Neural cell (in vitro differentiated cells): ENCODE measurements around the gene MCM7. TPM values are rescaled to one million over a fixed set of nuclear protein-coding genes. Genes with fewer than 3 reads are reported as not detected.

Experiments used
- H2AFZ ChIP-seq: fragments of 200-600, 300-800 bp; sonication (generic), shearing (Covaris generic); 2 replicates; pipeline ENCODE4 v1.6.0; 2014; ENCODE audit warnings: low read depth, mild to moderate bottlenecking, antibody characterized with exemption, low read length, moderate library complexity
- H3F3A ChIP-seq: fragments of 200-600 bp; shearing (Covaris generic); 2 replicates; pipeline ENCODE4 v1.6.1; 2016; ENCODE audit warnings: mild to moderate bottlenecking, moderate library complexity, mixed read lengths, antibody characterized with exemption, low read length; ENCODE audit not compliant: insufficient read depth, poor library complexity, severe bottlenecking
- H3K27ac ChIP-seq: fragments of 200-600, 300-800 bp; sonication (generic), shearing (Covaris generic); 2 replicates; pipeline ENCODE4 v1.5.1; 2014; ENCODE audit warnings: mild to moderate bottlenecking, low read length, moderate library complexity
- H3K27me3 ChIP-seq: fragments of 300-800, 200-600 bp; sonication (generic), shearing (Covaris generic); 2 replicates; pipeline ENCODE4 v1.6.0; 2014; ENCODE audit warnings: mild to moderate bottlenecking, low read depth, low read length, moderate library complexity; ENCODE audit not compliant: insufficient read depth
- H3K36me3 ChIP-seq: fragments of 300-800, 200-600 bp; sonication (generic), shearing (Covaris generic); 2 replicates; pipeline ENCODE4 v1.5.1; 2014; ENCODE audit warnings: mild to moderate bottlenecking, antibody characterized with exemption, low read length, moderate library complexity; ENCODE audit not compliant: insufficient read depth
- H3K4me2 ChIP-seq: fragments of 300-800, 200-600 bp; sonication (generic), shearing (Covaris generic); 2 replicates; pipeline ENCODE4 v1.6.0; 2014; ENCODE audit warnings: mild to moderate bottlenecking, low read length
- H3K4me3 ChIP-seq: fragments of 300-800, 200-600 bp; sonication (generic), shearing (Covaris generic); 2 replicates; pipeline ENCODE4 v1.5.1; 2014; ENCODE audit warnings: mild to moderate bottlenecking, low read length, moderate library complexity
- H3K79me2 ChIP-seq: fragments of 200-600 bp; shearing (Covaris generic); replicated peaks from 2 replicates; pipeline ENCODE4 v1.6.0; 2014; ENCODE audit warnings: mild to moderate bottlenecking, low read length, moderate library complexity; ENCODE audit not compliant: insufficient read depth
- H3K9ac ChIP-seq: fragments of 300-800, 200-600 bp; sonication (generic), shearing (Covaris generic); 2 replicates; pipeline ENCODE4 v1.6.1; 2016; ENCODE audit warnings: mild to moderate bottlenecking, low read length, mixed read lengths
- H3K9me2 ChIP-seq: fragments of 200-600 bp; shearing (Covaris generic); 2 replicates; pipeline ENCODE4 v1.6.1; 2016; ENCODE audit warnings: mild to moderate bottlenecking, low read length, mixed read lengths; ENCODE audit not compliant: insufficient read depth
- H3K9me3 ChIP-seq: fragments of 200-600, 300-800 bp; sonication (generic), shearing (Covaris generic); 2 replicates; pipeline ENCODE4 v1.6.1; 2016; ENCODE audit warnings: mild to moderate bottlenecking, mixed run types, low read length, moderate library complexity, mixed read lengths
- H4K20me1 ChIP-seq: fragments of 200-600 bp; shearing (Covaris generic); 2 replicates; pipeline ENCODE4 v1.6.1; 2016; ENCODE audit warnings: mild to moderate bottlenecking, mixed run types; ENCODE audit not compliant: insufficient read depth
- EP300 ChIP-seq: fragments of 450-650 bp; conservative IDR thresholded peaks from 2 replicates; pipeline ENCODE4 v1.6.1; 2014; ENCODE audit warnings: antibody characterized with exemption, mild to moderate bottlenecking, moderate library complexity; ENCODE audit not compliant: poor library complexity, severe bottlenecking
- EZH2 ChIP-seq: fragments of 200-600, 300-800 bp; shearing (Covaris generic), sonication (generic); IDR thresholded peaks from 2 replicates; pipeline ENCODE4 v1.6.1; 2014; ENCODE audit warnings: antibody characterized with exemption, low read length, borderline replicate concordance, mild to moderate bottlenecking; ENCODE audit not compliant: insufficient read depth, poor library complexity, severe bottlenecking
- MXI1 ChIP-seq: fragments of 450-650 bp; conservative IDR thresholded peaks from 2 replicates; pipeline ENCODE4 v1.6.1; 2014; ENCODE audit warnings: antibody characterized with exemption, mild to moderate bottlenecking; ENCODE audit not compliant: poor library complexity, severe bottlenecking
- POLR2AphosphoS5 ChIP-seq: IDR thresholded peaks from 2 replicates; pipeline ENCODE4 v1.6.1; 2012
- RAD21 ChIP-seq: fragments of 450-650 bp; conservative IDR thresholded peaks from 2 replicates; pipeline ENCODE4 v1.6.1; 2014; ENCODE audit warnings: antibody characterized with exemption, mild to moderate bottlenecking, moderate library complexity
- SMC3 ChIP-seq: fragments of 450-650 bp; conservative IDR thresholded peaks from 2 replicates; pipeline ENCODE4 v1.6.1; 2014; ENCODE audit warnings: antibody characterized with exemption, mild to moderate bottlenecking, moderate library complexity; ENCODE audit not compliant: poor library complexity
- TAF1 ChIP-seq: IDR thresholded peaks from 2 replicates; pipeline ENCODE4 v1.6.1; 2012; ENCODE audit warnings: low read depth
- polyA plus RNA-seq: library from polyadenylated mRNA; depleted of rRNA; stranded (reverse); fragments of >200 nt; gene quantifications from 2 replicates; pipeline ENCODE4 v1.2.3, GENCODE V29; 2014
- TF ChIP-seq, protein P1 (sequence below): fragments of 450-650 bp; IDR thresholded peaks from 2 replicates; pipeline ENCODE4 v1.5.1; 2014; ENCODE audit warnings: antibody characterized with exemption, mild to moderate bottlenecking, moderate library complexity; ENCODE audit not compliant: poor library complexity, severe bottlenecking
- TF ChIP-seq, protein P2 (sequence below): IDR thresholded peaks from 2 replicates; pipeline ENCODE4 v1.6.1; 2012; ENCODE audit warnings: borderline replicate concordance

MCM7 gene
- polyA plus RNA-seq, 1 donor from 2014 or later = 146 TPM

DNA sequence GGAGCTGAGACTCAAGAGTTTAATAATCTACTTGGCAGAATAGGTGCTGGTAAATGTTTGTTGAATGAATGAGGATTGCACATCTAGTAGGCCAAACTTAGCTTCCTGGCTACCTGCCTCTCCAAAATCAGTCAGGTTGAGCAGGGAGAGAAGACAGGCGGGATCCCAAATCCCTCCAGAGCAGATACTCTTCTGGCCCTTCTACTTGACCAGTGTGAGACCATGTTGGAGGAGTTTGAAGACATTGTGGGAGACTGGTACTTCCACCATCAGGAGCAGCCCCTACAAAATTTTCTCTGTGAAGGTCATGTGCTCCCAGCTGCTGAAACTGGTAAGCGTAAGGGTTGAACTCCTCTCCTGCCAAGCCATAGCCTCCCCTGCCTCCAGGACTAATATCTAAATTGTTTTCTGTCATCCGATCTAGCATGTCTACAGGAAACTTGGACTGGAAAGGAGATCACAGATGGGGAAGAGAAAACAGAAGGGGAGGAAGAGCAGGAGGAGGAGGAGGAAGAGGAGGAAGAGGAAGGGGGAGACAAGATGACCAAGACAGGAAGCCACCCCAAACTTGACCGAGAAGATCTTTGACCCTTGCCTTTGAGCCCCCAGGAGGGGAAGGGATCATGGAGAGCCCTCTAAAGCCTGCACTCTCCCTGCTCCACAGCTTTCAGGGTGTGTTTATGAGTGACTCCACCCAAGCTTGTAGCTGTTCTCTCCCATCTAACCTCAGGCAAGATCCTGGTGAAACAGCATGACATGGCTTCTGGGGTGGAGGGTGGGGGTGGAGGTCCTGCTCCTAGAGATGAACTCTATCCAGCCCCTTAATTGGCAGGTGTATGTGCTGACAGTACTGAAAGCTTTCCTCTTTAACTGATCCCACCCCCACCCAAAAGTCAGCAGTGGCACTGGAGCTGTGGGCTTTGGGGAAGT is 23.4 kb upstream of the MCM7 start:
- TF ChIP-seq, protein P1, sequence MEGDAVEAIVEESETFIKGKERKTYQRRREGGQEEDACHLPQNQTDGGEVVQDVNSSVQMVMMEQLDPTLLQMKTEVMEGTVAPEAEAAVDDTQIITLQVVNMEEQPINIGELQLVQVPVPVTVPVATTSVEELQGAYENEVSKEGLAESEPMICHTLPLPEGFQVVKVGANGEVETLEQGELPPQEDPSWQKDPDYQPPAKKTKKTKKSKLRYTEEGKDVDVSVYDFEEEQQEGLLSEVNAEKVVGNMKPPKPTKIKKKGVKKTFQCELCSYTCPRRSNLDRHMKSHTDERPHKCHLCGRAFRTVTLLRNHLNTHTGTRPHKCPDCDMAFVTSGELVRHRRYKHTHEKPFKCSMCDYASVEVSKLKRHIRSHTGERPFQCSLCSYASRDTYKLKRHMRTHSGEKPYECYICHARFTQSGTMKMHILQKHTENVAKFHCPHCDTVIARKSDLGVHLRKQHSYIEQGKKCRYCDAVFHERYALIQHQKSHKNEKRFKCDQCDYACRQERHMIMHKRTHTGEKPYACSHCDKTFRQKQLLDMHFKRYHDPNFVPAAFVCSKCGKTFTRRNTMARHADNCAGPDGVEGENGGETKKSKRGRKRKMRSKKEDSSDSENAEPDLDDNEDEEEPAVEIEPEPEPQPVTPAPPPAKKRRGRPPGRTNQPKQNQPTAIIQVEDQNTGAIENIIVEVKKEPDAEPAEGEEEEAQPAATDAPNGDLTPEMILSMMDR = no peak
- no peak for TF ChIP-seq MXI1
- no peak for TF ChIP-seq POLR2AphosphoS5
- no peak for TF ChIP-seq TAF1
- no peak for TF ChIP-seq RAD21
- TF ChIP-seq EZH2 = no peak
- no peak for TF ChIP-seq SMC3
- no peak for TF ChIP-seq EP300
- TF ChIP-seq, protein P2, sequence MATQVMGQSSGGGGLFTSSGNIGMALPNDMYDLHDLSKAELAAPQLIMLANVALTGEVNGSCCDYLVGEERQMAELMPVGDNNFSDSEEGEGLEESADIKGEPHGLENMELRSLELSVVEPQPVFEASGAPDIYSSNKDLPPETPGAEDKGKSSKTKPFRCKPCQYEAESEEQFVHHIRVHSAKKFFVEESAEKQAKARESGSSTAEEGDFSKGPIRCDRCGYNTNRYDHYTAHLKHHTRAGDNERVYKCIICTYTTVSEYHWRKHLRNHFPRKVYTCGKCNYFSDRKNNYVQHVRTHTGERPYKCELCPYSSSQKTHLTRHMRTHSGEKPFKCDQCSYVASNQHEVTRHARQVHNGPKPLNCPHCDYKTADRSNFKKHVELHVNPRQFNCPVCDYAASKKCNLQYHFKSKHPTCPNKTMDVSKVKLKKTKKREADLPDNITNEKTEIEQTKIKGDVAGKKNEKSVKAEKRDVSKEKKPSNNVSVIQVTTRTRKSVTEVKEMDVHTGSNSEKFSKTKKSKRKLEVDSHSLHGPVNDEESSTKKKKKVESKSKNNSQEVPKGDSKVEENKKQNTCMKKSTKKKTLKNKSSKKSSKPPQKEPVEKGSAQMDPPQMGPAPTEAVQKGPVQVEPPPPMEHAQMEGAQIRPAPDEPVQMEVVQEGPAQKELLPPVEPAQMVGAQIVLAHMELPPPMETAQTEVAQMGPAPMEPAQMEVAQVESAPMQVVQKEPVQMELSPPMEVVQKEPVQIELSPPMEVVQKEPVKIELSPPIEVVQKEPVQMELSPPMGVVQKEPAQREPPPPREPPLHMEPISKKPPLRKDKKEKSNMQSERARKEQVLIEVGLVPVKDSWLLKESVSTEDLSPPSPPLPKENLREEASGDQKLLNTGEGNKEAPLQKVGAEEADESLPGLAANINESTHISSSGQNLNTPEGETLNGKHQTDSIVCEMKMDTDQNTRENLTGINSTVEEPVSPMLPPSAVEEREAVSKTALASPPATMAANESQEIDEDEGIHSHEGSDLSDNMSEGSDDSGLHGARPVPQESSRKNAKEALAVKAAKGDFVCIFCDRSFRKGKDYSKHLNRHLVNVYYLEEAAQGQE = no peak
- H3K4me2 ChIP-seq = no peak overlapping the region
- H3K36me3 ChIP-seq = peaks cover 8% of the 10 kb centered on the region
- H3K9me2 ChIP-seq = no peaks in the 10 kb centered on the region
- H3K27ac ChIP-seq = no peak overlapping the region
- H3F3A ChIP-seq = peaks cover 3% of the 10 kb centered on the region
- H3K9me3 ChIP-seq = no peaks in the 10 kb centered on the region
- peaks cover 4% of the 10 kb centered on the region for H3K79me2 ChIP-seq
- no peak overlapping the region for H2AFZ ChIP-seq
- no peak overlapping the region for H3K4me3 ChIP-seq
- H4K20me1 ChIP-seq = no peaks in the 10 kb centered on the region
- no peak overlapping the region for H3K9ac ChIP-seq
- no peaks in the 10 kb centered on the region for H3K27me3 ChIP-seq

DNA sequence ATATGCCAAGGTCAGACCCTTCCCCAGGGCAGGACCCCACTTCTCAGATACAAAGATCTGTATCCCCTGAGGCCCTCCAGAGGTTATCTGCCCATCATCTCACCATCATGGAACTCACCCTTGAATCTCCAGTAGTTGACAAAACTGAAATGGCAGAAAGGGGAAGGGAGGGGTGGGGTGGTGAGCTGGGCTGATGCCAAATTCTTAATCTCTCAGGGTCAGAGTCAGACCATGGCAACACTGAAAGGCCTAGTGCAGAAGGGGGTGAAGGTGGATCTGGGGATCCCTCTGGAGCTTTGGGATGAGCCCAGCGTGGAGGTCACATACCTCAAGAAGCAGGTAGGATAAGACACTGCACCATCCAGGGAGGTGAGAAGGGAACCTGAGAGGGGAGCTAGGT is 21.4 kb upstream of the MCM7 start:
- Histone ChIP-seq H3K27ac (no peak overlapping the region), H3K36me3 (peaks cover 8% of the 10 kb centered on the region), H3K9me2 (no peaks in the 10 kb centered on the region), H3K9me3 (no peaks in the 10 kb centered on the region), H3K9ac (no peak overlapping the region), H3F3A (peaks cover 6% of the 10 kb centered on the region), H3K27me3 (no peaks in the 10 kb centered on the region), H3K4me3 (no peak overlapping the region), H2AFZ (no peak overlapping the region), H4K20me1 (no peaks in the 10 kb centered on the region), H3K79me2 (peaks cover 4% of the 10 kb centered on the region), H3K4me2 (no peak overlapping the region)
- no peak for TF ChIP-seq POLR2AphosphoS5
- TF ChIP-seq SMC3 = no peak
- TF ChIP-seq, protein P2 = no peak
- TF ChIP-seq RAD21 = no peak
- no peak for TF ChIP-seq TAF1
- TF ChIP-seq EZH2 = no peak
- TF ChIP-seq, protein P1 = no peak
- no peak for TF ChIP-seq EP300
- TF ChIP-seq MXI1 = no peak
